ENCODE measurements around the gene TBC1D14. TPM values are rescaled to one million over a fixed set of nuclear protein-coding genes. Genes with fewer than 3 reads are reported as not detected.

The TBC1D14 gene
- total RNA-seq, 4 donors from 2014 or later, result 39.8 to 47.0 (median 46.0) TPM

GRCh38 chr4:6938647-6939271, 29.1 kb downstream of the TBC1D14 start:
- TF ChIP-seq POLR2A (IDR thresholded peaks at IDR 0.05) (no peak), CTCF (IDR thresholded peaks at IDR 0.05) (no peak)
- no peak for DNase-seq
- H3K27ac ChIP-seq, result no peak overlapping the region
- H3K27me3 ChIP-seq, result no peaks in the 10 kb centered on the region
- no peaks in the 10 kb centered on the region for H3K36me3 ChIP-seq
- H3K9me3 ChIP-seq, result no peaks in the 10 kb centered on the region
- H3K4me3 ChIP-seq (replicated peaks in 1 of 3), result no peak overlapping the region
- intact Hi-C loops (cut with DNase I), result no loop called here
- no peaks in the 10 kb centered on the region for H3K4me1 ChIP-seq
- WGBS, 2 donors, result 77 to 80% methylated on average over 12 to 20 of the region's 20 CpGs

GRCh38 chr4:6939761-6940743, 30.4 kb downstream of the TBC1D14 start:
- Histone ChIP-seq H3K27me3 (no peaks in the 10 kb centered on the region), H3K4me1 (no peaks in the 10 kb centered on the region), H3K36me3 (no peaks in the 10 kb centered on the region), H3K9me3 (no peaks in the 10 kb centered on the region), H3K27ac (no peak overlapping the region), H3K4me3 (replicated peaks in 1 of 3) (no peak overlapping the region)
- DNase-seq, result no peak
- intact Hi-C loops (cut with DNase I), result no loop called here
- TF ChIP-seq CTCF (IDR thresholded peaks at IDR 0.05) (no peak), POLR2A (IDR thresholded peaks at IDR 0.05) (no peak)
- 74 to 85% methylated on average over 24 of the region's 24 CpGs for WGBS, 2 donors

GRCh38 chr4:6940744-6941137, 31.1 kb downstream of the TBC1D14 start:
- intact Hi-C loops (cut with DNase I), result no loop called here
- Histone ChIP-seq H3K36me3 (no peaks in the 10 kb centered on the region), H3K9me3 (no peaks in the 10 kb centered on the region), H3K4me1 (no peaks in the 10 kb centered on the region), H3K27me3 (no peaks in the 10 kb centered on the region), H3K27ac (no peak overlapping the region), H3K4me3 (replicated peaks in 1 of 3) (no peak overlapping the region)
- TF ChIP-seq CTCF (IDR thresholded peaks at IDR 0.05), result no peak
- no peak for TF ChIP-seq POLR2A (IDR thresholded peaks at IDR 0.05)
- no peak for DNase-seq
- WGBS, 2 donors, result 93 to 94% methylated on average over 11 of the region's 11 CpGs

GRCh38 chr4:6941796-6942195, 32.2 kb downstream of the TBC1D14 start:
- 72 to 79% methylated on average over 4 of the region's 4 CpGs for WGBS, 2 donors
- no peak overlapping the region for H3K4me3 ChIP-seq (replicated peaks in 1 of 3)
- no peaks in the 10 kb centered on the region for H3K36me3 ChIP-seq
- intact Hi-C loops (cut with DNase I), result no loop called here
- H3K4me1 ChIP-seq, result no peaks in the 10 kb centered on the region
- no peak for DNase-seq
- H3K27me3 ChIP-seq, result no peaks in the 10 kb centered on the region
- TF ChIP-seq CTCF (IDR thresholded peaks at IDR 0.05) (no peak), POLR2A (IDR thresholded peaks at IDR 0.05) (no peak)
- no peak overlapping the region for H3K27ac ChIP-seq
- H3K9me3 ChIP-seq, result no peaks in the 10 kb centered on the region
